Measurements from ENCODE around the gene CNP. TPM values are rescaled to one million over a fixed set of nuclear protein-coding genes. Genes with fewer than 3 reads are reported as not detected.

The CNP gene
- total RNA-seq, 1 experiment from 2014 or later = 78.5 TPM

DNA sequence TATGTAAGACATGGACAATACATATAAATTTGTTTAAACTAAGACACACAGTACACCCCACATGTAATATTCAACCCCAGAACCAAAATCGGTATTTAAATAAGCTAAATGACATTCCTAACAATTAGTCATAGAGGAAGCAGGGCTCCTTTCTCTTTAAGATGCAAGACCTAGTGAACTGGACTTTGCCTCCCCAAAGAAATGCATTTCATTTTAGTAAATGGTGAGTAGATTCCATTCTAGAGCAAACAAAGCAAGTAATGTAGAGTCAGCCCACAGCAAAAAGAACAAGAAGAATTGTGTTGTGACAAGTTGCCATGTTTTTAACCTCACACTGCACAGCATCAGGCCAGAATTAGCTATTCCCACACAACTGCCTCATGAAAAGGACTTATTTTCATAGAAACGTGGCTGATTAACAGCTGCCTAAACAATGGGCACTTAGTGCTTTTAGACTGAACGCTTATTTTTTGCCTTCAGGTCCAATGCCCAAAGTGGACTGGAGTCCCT is 36.3 kb downstream of the CNP start:
- Histone ChIP-seq H3K9ac (ENCODE audit: extremely low read depth, insufficient read length, low read length) (no peak overlapping the region), H3K9me3 (ENCODE audit: control insufficient read depth, low read depth, low read length) (no peaks in the 10 kb centered on the region), H3K4me2 (ENCODE audit: insufficient read depth, insufficient read length, low read length) (no peak overlapping the region), H2AFZ (ENCODE audit: low read length) (no peak overlapping the region), H2BK20ac (ENCODE audit: low read depth, low read length, poor library complexity, severe bottlenecking) (no peak overlapping the region), H3K27ac (ENCODE audit: insufficient read length, low read depth, low read length) (no peak overlapping the region), H2BK15ac (ENCODE audit: low read depth, low read length) (no peak overlapping the region), H4K8ac (replicated peaks; ENCODE audit: insufficient read length, low read depth, low read length) (no peak overlapping the region), H3K18ac (ENCODE audit: insufficient read length, low read depth, low read length) (no peak overlapping the region), H3K23me2 (ENCODE audit: insufficient read length, low read depth, low read length, poor library complexity, severe bottlenecking) (no peaks in the 10 kb centered on the region), H4K91ac (ENCODE audit: insufficient read length, low read depth, low read length) (no peak overlapping the region), H4K20me1 (ENCODE audit: control insufficient read depth, insufficient read depth, insufficient read length) (no peaks in the 10 kb centered on the region), H2BK12ac (ENCODE audit: insufficient read length, low read depth, low read length) (no peak overlapping the region), H2BK5ac (ENCODE audit: insufficient read length, low read length) (no peak overlapping the region), H3K14ac (ENCODE audit: insufficient read depth, low read length) (no peak overlapping the region), H3K79me1 (ENCODE audit: insufficient read depth, low read depth, low read length, poor library complexity, severe bottlenecking) (no peaks in the 10 kb centered on the region), H4K5ac (ENCODE audit: insufficient read length, low read depth, low read length) (no peak overlapping the region), H2BK120ac (ENCODE audit: low read depth, low read length, poor library complexity, severe bottlenecking) (no peak overlapping the region), H3K79me2 (ENCODE audit: insufficient read depth, low read length) (peaks cover 5% of the 10 kb centered on the region; the same call in 1 of the 2 replicates), H3K4ac (ENCODE audit: low read depth, low read length) (no peak overlapping the region), H3K27me3 (ENCODE audit: insufficient read depth, low read length) (no peaks in the 10 kb centered on the region), H3T11ph (ENCODE audit: low read length) (no peak overlapping the region), H2AK5ac (ENCODE audit: insufficient read length, low read length) (no peak overlapping the region), H3K23ac (ENCODE audit: insufficient read length, low read depth, low read length) (no peak overlapping the region), H3K4me1 (ENCODE audit: insufficient read depth, low read length) (no peaks in the 10 kb centered on the region), H3K56ac (ENCODE audit: insufficient read length, low read depth, low read length) (no peak overlapping the region)
- Mint-ChIP-seq H3K27me3 (ENCODE audit: low read depth) (no peaks in the 10 kb centered on the region), H3K36me3 (ENCODE audit: insufficient read depth in 1 of 3, low read depth in 3 of 3) (peaks cover 23 to 55% (median 46%) of the 10 kb centered on the region in 3 experiments; a peak in 6 of 7 replicates), H3K27ac (peak overlapping the region in 2 of 3 experiments; percentile 63 to 82; a peak in 2 of 7 replicates), H3K4me1 (0 out of 4 replicates have a peak, but pooled peaks cover 0 to 4% of the 10 kb centered on the region in 2 experiments), H3K9me3 (no peaks in the 10 kb centered on the region), H3K4me3 (no peak overlapping the region)
- WGBS (ENCODE audit: extremely low coverage, insufficient read length, low lambda C conversion rate) = no CpG with 5 or more reads among the region's 3 CpGs
- TF ChIP-seq, protein P1, sequence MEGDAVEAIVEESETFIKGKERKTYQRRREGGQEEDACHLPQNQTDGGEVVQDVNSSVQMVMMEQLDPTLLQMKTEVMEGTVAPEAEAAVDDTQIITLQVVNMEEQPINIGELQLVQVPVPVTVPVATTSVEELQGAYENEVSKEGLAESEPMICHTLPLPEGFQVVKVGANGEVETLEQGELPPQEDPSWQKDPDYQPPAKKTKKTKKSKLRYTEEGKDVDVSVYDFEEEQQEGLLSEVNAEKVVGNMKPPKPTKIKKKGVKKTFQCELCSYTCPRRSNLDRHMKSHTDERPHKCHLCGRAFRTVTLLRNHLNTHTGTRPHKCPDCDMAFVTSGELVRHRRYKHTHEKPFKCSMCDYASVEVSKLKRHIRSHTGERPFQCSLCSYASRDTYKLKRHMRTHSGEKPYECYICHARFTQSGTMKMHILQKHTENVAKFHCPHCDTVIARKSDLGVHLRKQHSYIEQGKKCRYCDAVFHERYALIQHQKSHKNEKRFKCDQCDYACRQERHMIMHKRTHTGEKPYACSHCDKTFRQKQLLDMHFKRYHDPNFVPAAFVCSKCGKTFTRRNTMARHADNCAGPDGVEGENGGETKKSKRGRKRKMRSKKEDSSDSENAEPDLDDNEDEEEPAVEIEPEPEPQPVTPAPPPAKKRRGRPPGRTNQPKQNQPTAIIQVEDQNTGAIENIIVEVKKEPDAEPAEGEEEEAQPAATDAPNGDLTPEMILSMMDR (conservative IDR thresholded peaks at IDR 0.05) = no peak
- no peak for DNase-seq
